A549 (cell line): ENCODE measurements around the gene FREM1. TPM values are rescaled to one million over a fixed set of nuclear protein-coding genes. Genes with fewer than 3 reads are reported as not detected.

Experiments
- ATAC-seq, 2 experiments: fragments of 200-7000 bp in 1 of 2; fragments of >200 bp in 1 of 2; cut with Nextera tagmentation in 1 of 2; cut with Tn5 transposase in 1 of 2; 3 replicates each; pipeline versions ENCODE4 v1.8.0 to v1.9.1; 2018 to 2020; ENCODE audit warnings: mild to moderate bottlenecking in 1 of 2, moderate library complexity in 1 of 2
- CTCF ChIA-PET: fragments of 300-600 bp; sonication (Branson Sonifier 250); formaldehyde crosslinking; extraction: SDS; loops from one replicate; lab custom pipeline; 2021; ENCODE audit warnings: antibody characterized with exemption, inconsistent platforms; lab: Yijun Ruan, JAX
- POLR2A ChIA-PET: fragments of 350-600 bp; formaldehyde crosslinking; extraction: SDS; loops from one replicate; lab custom pipeline; 2021; ENCODE audit warnings: antibody characterized with exemption, inconsistent platforms; lab: Yijun Ruan, JAX
- DNase-seq, 2 experiments: peaks; one replicate each; pipeline versions ENCODE4 v3.0.0 to v3.0.0-alpha.2; 2011 to 2016; ENCODE audit warnings: low read depth in 1 of 2, low spot score in 1 of 2
- FAIRE-seq: peaks from 2 replicates; lab custom pipeline; 2011; peaks lifted over from hg19 to GRCh38; lab: Jason Lieb, UNC
- H3K27ac ChIP-seq, 2 experiments: fragments of >200 bp; sonication (Bioruptor Twin); formaldehyde crosslinking; 3 replicates each; pipeline ENCODE4 v1.5.1; 2016 to 2017
- H3K4me1 ChIP-seq: fragments of >200 bp; sonication (Bioruptor Twin); formaldehyde crosslinking; 3 replicates; pipeline ENCODE4 v1.6.1; 2016
- H3K4me2 ChIP-seq: fragments of >200 bp; sonication (Bioruptor Twin); formaldehyde crosslinking; 3 replicates; pipeline ENCODE4 v1.6.1; 2016
- H3K4me3 ChIP-seq: fragments of >200 bp; sonication (Bioruptor Twin); formaldehyde crosslinking; 3 replicates; pipeline ENCODE4 v1.5.1; 2016
- H3K9me3 ChIP-seq: fragments of >200 bp; sonication (Bioruptor Twin); formaldehyde crosslinking; 3 replicates; pipeline ENCODE4 v1.6.1; 2016
- ATOH8 ChIP-seq: fragments of 250-450 bp; sonication (Bioruptor Pico); IDR thresholded peaks from 2 replicates; pipeline ENCODE4 v1.5.0; 2020; ENCODE audit warnings: low read depth, mild to moderate bottlenecking, moderate library complexity
- CHD2 ChIP-seq: fragments of 150-350 bp; IDR thresholded peaks from 2 replicates; pipeline ENCODE4 v1.6.1; 2014; ENCODE audit warnings: low read length; ENCODE audit not compliant: partially characterized antibody
- EHMT2 ChIP-seq: fragments of 200-600 bp; sonication (generic); IDR thresholded peaks from 2 replicates; pipeline ENCODE4 v1.6.1; 2016; ENCODE audit warnings: antibody characterized with exemption, low read depth, mild to moderate bottlenecking, moderate library complexity
- ELK1 ChIP-seq: fragments of 150-350 bp; IDR thresholded peaks from 2 replicates; pipeline ENCODE4 v1.6.1; 2014; ENCODE audit warnings: low read depth, mild to moderate bottlenecking, low read length
- ESRRA ChIP-seq: fragments of 150-350 bp; IDR thresholded peaks from 2 replicates; pipeline ENCODE4 v1.6.1; 2014; ENCODE audit warnings: mild to moderate bottlenecking, low read length, borderline replicate concordance
- FOSL2 ChIP-seq, 2 experiments: fragments of 450-650 bp in 1 of 2; fragments of >200 bp in 1 of 2; sonication (Bioruptor Twin) in 1 of 2; formaldehyde crosslinking; IDR thresholded peaks; 2 replicates each; pipeline versions ENCODE4 v1.5.0 to v1.6.1; 2016 to 2020; ENCODE audit warnings: mild to moderate bottlenecking in 1 of 2, moderate library complexity in 1 of 2
- FOXS1 ChIP-seq: fragments of 250-450 bp; sonication (Bioruptor Pico); IDR thresholded peaks from 2 replicates; pipeline ENCODE4 v1.5.0; 2020; ENCODE audit warnings: mild to moderate bottlenecking, moderate library complexity
- GATA3 ChIP-seq: IDR thresholded peaks from 2 replicates; pipeline ENCODE4 v1.6.1; 2012; ENCODE audit warnings: borderline replicate concordance
- HES2 ChIP-seq: fragments of >200 bp; sonication (Bioruptor Twin); formaldehyde crosslinking; IDR thresholded peaks from 2 replicates; pipeline ENCODE4 v1.6.1; 2016
- HEYL ChIP-seq: fragments of 250-450 bp; sonication (Bioruptor Pico); IDR thresholded peaks from 2 replicates; pipeline ENCODE4 v1.8.0; 2021; ENCODE audit warnings: mild to moderate bottlenecking, moderate library complexity
- HMGXB4 ChIP-seq: fragments of 250-450 bp; sonication (Bioruptor Pico); IDR thresholded peaks from 2 replicates; pipeline ENCODE4 v1.5.0; 2021; ENCODE audit warnings: mild to moderate bottlenecking, moderate library complexity, borderline replicate concordance
- HOXB5 ChIP-seq: fragments of 250-450 bp; sonication (Bioruptor Pico); IDR thresholded peaks from 2 replicates; pipeline ENCODE4 v1.5.0; 2020; ENCODE audit warnings: mild to moderate bottlenecking, moderate library complexity
- KDM1A ChIP-seq: fragments of 200-600 bp; sonication (generic); IDR thresholded peaks from 2 replicates; pipeline ENCODE4 v1.6.1; 2016; ENCODE audit warnings: low read depth, mild to moderate bottlenecking
- MAFK ChIP-seq: fragments of 450-650 bp; IDR thresholded peaks from 2 replicates; pipeline ENCODE4 v1.6.1; 2014; ENCODE audit not compliant: partially characterized antibody
- MAX ChIP-seq: IDR thresholded peaks from 2 replicates; pipeline ENCODE4 v1.6.1; 2012
- NPAS2 ChIP-seq: fragments of 250-450 bp; sonication (Bioruptor Pico); IDR thresholded peaks from 2 replicates; pipeline ENCODE4 v1.8.0; 2022; ENCODE audit warnings: mild to moderate bottlenecking, moderate library complexity, borderline replicate concordance
- PBX3 ChIP-seq: IDR thresholded peaks from 2 replicates; pipeline ENCODE4 v1.6.1; 2012
- POLR2AphosphoS2 ChIP-seq: conservative IDR thresholded peaks from 2 replicates; pipeline ENCODE4 v1.6.1; 2012; ENCODE audit warnings: low read length, improper control_type of control experiment, inconsistent platforms
- RFX5 ChIP-seq: fragments of 450-650 bp; IDR thresholded peaks from 2 replicates; pipeline ENCODE4 v1.7.1; 2014; ENCODE audit warnings: antibody characterized with exemption, mild to moderate bottlenecking, moderate library complexity
- RNF2 ChIP-seq: fragments of 200-600 bp; sonication (generic); IDR thresholded peaks from 2 replicates; pipeline ENCODE4 v1.6.1; 2016; ENCODE audit warnings: low read depth, mild to moderate bottlenecking, antibody characterized with exemption, moderate library complexity, borderline replicate concordance
- SMC3 ChIP-seq: fragments of >200 bp; sonication (Bioruptor Twin); formaldehyde crosslinking; IDR thresholded peaks from 3 replicates; pipeline ENCODE4 v1.6.1; 2018; ENCODE audit warnings: inconsistent platforms
- SREBF2 ChIP-seq: fragments of 450-650 bp; IDR thresholded peaks from 2 replicates; pipeline ENCODE4 v1.6.1; 2014; ENCODE audit warnings: mild to moderate bottlenecking, moderate library complexity
- TP53 ChIP-seq: fragments of 250-450 bp; sonication (Bioruptor Pico); IDR thresholded peaks from 2 replicates; pipeline ENCODE4 v1.5.0; 2021; ENCODE audit warnings: mild to moderate bottlenecking, moderate library complexity
- ZFP36 ChIP-seq: fragments of 450-650 bp; IDR thresholded peaks from 2 replicates; pipeline ENCODE4 v1.6.1; 2014; ENCODE audit warnings: borderline replicate concordance; ENCODE audit not compliant: partially characterized antibody
- ZNF302 ChIP-seq: fragments of 250-450 bp; sonication (Bioruptor Pico); IDR thresholded peaks from 2 replicates; pipeline ENCODE4 v1.9.0; 2021; ENCODE audit warnings: inconsistent platforms, mild to moderate bottlenecking, moderate library complexity
- WGBS: methylation state at CpG from one replicate; pipeline ENCODE4 v1.1.6; 2017; ENCODE audit errors: missing lambda C conversion rate; 5-methylcytosine and 5-hydroxymethylcytosine counted together
- polyA plus RNA-seq, 4 experiments: library from polyadenylated mRNA; depleted of rRNA in 3 of 4; stranded (reverse); fragments of >200 nt; fragmentation: RNase III in 1 of 4; extraction: RNeasy Plus Mini Kit Qiagen cat#74134 plus additional on column Dnase treatment in 1 of 4; gene quantifications; 2 replicates in 3 of 4; 3 replicates in 1 of 4; pipeline ENCODE4 v1.2.3, GENCODE V29; 2011 to 2017

Gene FREM1
- polyA plus RNA-seq, 2 of the 4 experiments (the other 2 are of a cell fraction) = not detected

GRCh38 chr9:14814249-14814628, 96.0 kb downstream of the FREM1 start:
- no peak overlapping the region for H3K4me2 ChIP-seq
- CTCF ChIA-PET = no interaction called here
- POLR2A ChIA-PET = no interaction called here
- H3K4me3 ChIP-seq = no peak overlapping the region
- DNase-seq (no peak), ATAC-seq (no peak), FAIRE-seq (no peak)
- H3K4me1 ChIP-seq = no peaks in the 10 kb centered on the region
- H3K27ac ChIP-seq = no peak overlapping the region
- H3K9me3 ChIP-seq = no peaks in the 10 kb centered on the region
- no peak for TF ChIP-seq SREBF2
- TF ChIP-seq EHMT2 = no peak
- no peak for TF ChIP-seq FOXS1 (CRISPR knock-in tag)
- TF ChIP-seq HMGXB4 (CRISPR knock-in tag) = no peak
- TF ChIP-seq ZFP36 = no peak
- TF ChIP-seq GATA3 = no peak
- no peak for TF ChIP-seq HEYL (CRISPR knock-in tag)
- no peak for TF ChIP-seq KDM1A
- no peak for TF ChIP-seq CHD2
- no peak for TF ChIP-seq FOSL2 (IDR thresholded peaks at IDR 0.05)
- TF ChIP-seq FOSL2 (CRISPR knock-in tag; IDR thresholded peaks at IDR 0.05) = no peak
- TF ChIP-seq PBX3 = no peak
- no peak for TF ChIP-seq HOXB5 (CRISPR knock-in tag)
- no peak for TF ChIP-seq RNF2
- TF ChIP-seq ZNF302 (CRISPR knock-in tag) = no peak
- no peak for TF ChIP-seq TP53 (CRISPR knock-in tag)
- TF ChIP-seq MAX = no peak

- H3K27ac ChIP-seq = no peak overlapping the region
- ATAC-seq (no peak), FAIRE-seq (no peak), DNase-seq (no peak)
- TF ChIP-seq ZFP36 (no peak), ESRRA (no peak), HMGXB4 (CRISPR knock-in tag) (no peak), SMC3 (no peak), NPAS2 (CRISPR knock-in tag) (no peak), HES2 (no peak), HOXB5 (CRISPR knock-in tag) (no peak), MAFK (no peak), PBX3 (no peak), POLR2AphosphoS2 (no peak), RFX5 (no peak), ELK1 (no peak), ATOH8 (no peak)
- no peaks in the 10 kb centered on the region for H3K4me1 ChIP-seq
- H3K4me2 ChIP-seq = no peak overlapping the region
- 13% methylated on average over 12 of the region's 12 CpGs for whole genome bisulfite sequencing
- ChIA-PET POLR2A (no interaction called here), CTCF (interaction anchor here (0.6 kb wide), 1 partner anchor 486 kb away, joined by 3 read pairs; no protein-coding TSS in a partner anchor)
- no peak overlapping the region for H3K4me3 ChIP-seq
- no peaks in the 10 kb centered on the region for H3K9me3 ChIP-seq
Measured at GRCh38 chr9:14813336-14814248, 96.6 kb downstream of the FREM1 start.
